Renal cortical epithelial cell (primary cell): Measurements from ENCODE around the gene TSPAN18. TPM values are rescaled to one million over a fixed set of nuclear protein-coding genes. Genes with fewer than 3 reads are reported as not detected.

Experiments
- DNase-seq: peaks from one replicate; pipeline ENCODE4 v3.0.0-alpha.2; 2011; ENCODE audit warnings: low read depth
- total RNA-seq: library from RNA; depleted of rRNA; stranded (reverse); fragments of >200 nt; gene quantifications from 2 replicates; pipeline ENCODE4 v1.2.3, GENCODE V29; 2014

The TSPAN18 gene
- total RNA-seq: 2.6 and 6.7 TPM in 2 replicates

- no peak for DNase-seq
Observed at GRCh38 chr11:44726283-44727113, at the start of gene TSPAN18. TSS of gene TSPAN18 (plus strand) at chr11:44726962. CDS start at chr11:44906417, 179,455 bp downstream.

- DNase-seq: peak; percentile 21
Observed at GRCh38 chr11:44680982-44681597, 45.7 kb upstream of the TSPAN18 start.

GRCh38 chr11:44681698-44682097 lies 45.1 kb upstream of the TSPAN18 start:
- DNase-seq: peak; percentile 92

- no peak for DNase-seq
Observed at GRCh38 chr11:44684859-44685281, 41.9 kb upstream of the TSPAN18 start.

GRCh38 chr11:44687388-44687787 lies 39.4 kb upstream of the TSPAN18 start:
- DNase-seq: no peak

GRCh38 chr11:44689265-44689664 lies 37.5 kb upstream of the TSPAN18 start:
- DNase-seq: no peak

- no peak for DNase-seq
Observed at GRCh38 chr11:44690651-44691050, 36.1 kb upstream of the TSPAN18 start.

- DNase-seq: no peak
Observed at GRCh38 chr11:44692460-44692859, 34.3 kb upstream of the TSPAN18 start.

- DNase-seq: no peak
Observed at GRCh38 chr11:44693654-44694119, 33.1 kb upstream of the TSPAN18 start.

- no peak for DNase-seq
Observed at GRCh38 chr11:44694443-44694842, 32.3 kb upstream of the TSPAN18 start.

- DNase-seq: no peak
Observed at GRCh38 chr11:44695169-44695833, 31.5 kb upstream of the TSPAN18 start.

- no peak for DNase-seq
Observed at GRCh38 chr11:44698252-44698912, 28.4 kb upstream of the TSPAN18 start.

- DNase-seq: no peak
Observed at GRCh38 chr11:44699497-44700408, 27.0 kb upstream of the TSPAN18 start.

GRCh38 chr11:44701276-44701675 lies 25.5 kb upstream of the TSPAN18 start:
- DNase-seq: no peak

GRCh38 chr11:44702889-44703288 lies 23.9 kb upstream of the TSPAN18 start:
- no peak for DNase-seq

GRCh38 chr11:44707094-44707493 lies 19.7 kb upstream of the TSPAN18 start:
- DNase-seq: no peak

GRCh38 chr11:44708009-44708408 lies 18.8 kb upstream of the TSPAN18 start:
- no peak for DNase-seq

- DNase-seq: no peak
Observed at GRCh38 chr11:44708523-44709280, 18.1 kb upstream of the TSPAN18 start.

- DNase-seq: peak; percentile 63
Observed at GRCh38 chr11:44709281-44709562, 17.5 kb upstream of the TSPAN18 start.

GRCh38 chr11:44709966-44710365 lies 16.8 kb upstream of the TSPAN18 start:
- peak; percentile 60 for DNase-seq
